Activated CD4-positive, CD25-positive, alpha-beta regulatory T cell (primary cell): ENCODE results near the gene ARHGAP24.

ENCODE experiments used
- DNase-seq, 4 experiments: peaks; one replicate each; lab custom pipeline; 2025; lab: John Stamatoyannopoulos, UW

Gene ARHGAP24

GRCh38 chr4:85740431-85740861 lies 265.5 kb downstream of the ARHGAP24 start:
- DNase-seq = no peak

- no peak for DNase-seq
Observed at GRCh38 chr4:85741381-85741780, 266.4 kb downstream of the ARHGAP24 start.

GRCh38 chr4:85741921-85742591 lies 267.1 kb downstream of the ARHGAP24 start:
- DNase-seq = no peak

- DNase-seq = no peak
Observed at GRCh38 chr4:85744950-85745349, 270.0 kb downstream of the ARHGAP24 start.

- no peak for DNase-seq
Observed at GRCh38 chr4:85745939-85746338, 271.0 kb downstream of the ARHGAP24 start.

GRCh38 chr4:85747882-85748491 lies 273.0 kb downstream of the ARHGAP24 start:
- no peak for DNase-seq

GRCh38 chr4:85748654-85749053 lies 273.7 kb downstream of the ARHGAP24 start:
- DNase-seq = no peak

- no peak for DNase-seq
Observed at GRCh38 chr4:85751866-85752265, 276.9 kb downstream of the ARHGAP24 start.

- no peak for DNase-seq
Observed at GRCh38 chr4:85755285-85755684, 280.3 kb downstream of the ARHGAP24 start.

GRCh38 chr4:85756938-85757337 lies 282.0 kb downstream of the ARHGAP24 start:
- DNase-seq = no peak

- no peak for DNase-seq
Observed at GRCh38 chr4:85759388-85759787, 284.4 kb downstream of the ARHGAP24 start.

GRCh38 chr4:85760511-85760910 lies 285.6 kb downstream of the ARHGAP24 start:
- DNase-seq = no peak

GRCh38 chr4:85761803-85762528 lies 287.0 kb downstream of the ARHGAP24 start:
- DNase-seq = no peak

GRCh38 chr4:85762529-85762871 lies 287.6 kb downstream of the ARHGAP24 start:
- DNase-seq = no peak

GRCh38 chr4:85763202-85763601 lies 288.3 kb downstream of the ARHGAP24 start:
- DNase-seq = no peak

- no peak for DNase-seq
Observed at GRCh38 chr4:85767649-85768048, 292.7 kb downstream of the ARHGAP24 start.

- no peak for DNase-seq
Observed at GRCh38 chr4:85769009-85769408, 294.1 kb downstream of the ARHGAP24 start.

- no peak for DNase-seq
Observed at GRCh38 chr4:85772470-85772869, 297.5 kb downstream of the ARHGAP24 start.

- no peak for DNase-seq
Observed at GRCh38 chr4:85773372-85773771, 298.4 kb downstream of the ARHGAP24 start.

- DNase-seq = no peak
Observed at GRCh38 chr4:85774000-85774399, 299.1 kb downstream of the ARHGAP24 start.

GRCh38 chr4:85774489-85774888 lies 299.5 kb downstream of the ARHGAP24 start:
- DNase-seq = no peak

- no peak for DNase-seq
Observed at GRCh38 chr4:85776096-85776495, 301.1 kb downstream of the ARHGAP24 start.

- DNase-seq = no peak
Observed at GRCh38 chr4:85776579-85776978, 301.6 kb downstream of the ARHGAP24 start.
